ENCODE measurements around the gene SLC7A5.
"Not testable (repeated sequence)": the region's sequence is repeated elsewhere in the genome, so short reads cannot be mapped to it uniquely, and the experiment has no call there.

The SLC7A5 gene

GRCh38 chr16:87831421-87832136 lies 37.7 kb downstream of the SLC7A5 start:
- no peak for DNase-seq

- no peak for DNase-seq
Measured at GRCh38 chr16:87830673-87831420, 38.5 kb downstream of the SLC7A5 start.

GRCh38 chr16:87829988-87830672 lies 39.2 kb downstream of the SLC7A5 start:
- DNase-seq = no peak

GRCh38 chr16:87829622-87829980 lies 39.7 kb downstream of the SLC7A5 start:
- no peak for DNase-seq

- DNase-seq = no peak
Measured at GRCh38 chr16:87828907-87829621, 40.2 kb downstream of the SLC7A5 start.

- DNase-seq = no peak
Measured at GRCh38 chr16:87828071-87828906, 41.0 kb downstream of the SLC7A5 start.

- DNase-seq = not testable (repeated sequence)
Measured at GRCh38 chr16:87827588-87827915, 41.8 kb downstream of the SLC7A5 start.

- DNase-seq = no peak
Measured at GRCh38 chr16:87826798-87827587, 42.3 kb downstream of the SLC7A5 start.

- not testable (repeated sequence) for DNase-seq
Measured at GRCh38 chr16:87826407-87826797, 42.9 kb downstream of the SLC7A5 start.

- not testable (repeated sequence) for DNase-seq
Measured at GRCh38 chr16:87825842-87826120, 43.5 kb downstream of the SLC7A5 start.

GRCh38 chr16:87824991-87825841 lies 44.1 kb downstream of the SLC7A5 start:
- no peak for DNase-seq

- no peak for DNase-seq
Measured at GRCh38 chr16:87824016-87824990, 45.0 kb downstream of the SLC7A5 start.

- no peak for DNase-seq
Measured at GRCh38 chr16:87823181-87823929, 46.0 kb downstream of the SLC7A5 start.

- DNase-seq = no peak
Measured at GRCh38 chr16:87822108-87822970, 47.0 kb downstream of the SLC7A5 start.

- DNase-seq = no peak
Measured at GRCh38 chr16:87821376-87822107, 47.8 kb downstream of the SLC7A5 start.

GRCh38 chr16:87819983-87820382 lies 49.3 kb downstream of the SLC7A5 start:
- DNase-seq = no peak

GRCh38 chr16:87819282-87819681 lies 50.0 kb downstream of the SLC7A5 start:
- DNase-seq = no peak
